Measurements from ENCODE around the gene GATA3. TPM values are rescaled to one million over a fixed set of nuclear protein-coding genes. Genes with fewer than 3 reads are reported as not detected.

The GATA3 gene
- polyA plus RNA-seq, 12 donors = 0.43 to 71.0 (median 0.59) TPM; not detected in 2

GRCh38 chr10:8100366-8100765 lies 45.9 kb downstream of the GATA3 start:
- no peak for DNase-seq

GRCh38 chr10:8102708-8103401 lies 48.4 kb downstream of the GATA3 start:
- DNase-seq = no peak

- no peak for DNase-seq
Measured at GRCh38 chr10:8103543-8103942, 49.1 kb downstream of the GATA3 start.

GRCh38 chr10:8104005-8104404 lies 49.5 kb downstream of the GATA3 start:
- no peak for DNase-seq

GRCh38 chr10:8104721-8105120 lies 50.2 kb downstream of the GATA3 start:
- DNase-seq = no peak

- DNase-seq = no peak
Measured at GRCh38 chr10:8105932-8106331, 51.4 kb downstream of the GATA3 start.

GRCh38 chr10:8112230-8112905 lies 57.9 kb downstream of the GATA3 start:
- no peak for DNase-seq

- no peak for DNase-seq
Measured at GRCh38 chr10:8112942-8113442, 58.5 kb downstream of the GATA3 start.

GRCh38 chr10:8113616-8114015 lies 59.1 kb downstream of the GATA3 start:
- no peak for DNase-seq

GRCh38 chr10:8114741-8115617 lies 60.5 kb downstream of the GATA3 start:
- DNase-seq = no peak

GRCh38 chr10:8115618-8115980 lies 61.1 kb downstream of the GATA3 start:
- DNase-seq = no peak

- no peak for DNase-seq
Measured at GRCh38 chr10:8116474-8116873, 62.0 kb downstream of the GATA3 start.

GRCh38 chr10:8116926-8117493 lies 62.5 kb downstream of the GATA3 start:
- no peak for DNase-seq

GRCh38 chr10:8121201-8121890 lies 66.9 kb downstream of the GATA3 start:
- DNase-seq = no peak

GRCh38 chr10:8122611-8123369 lies 68.3 kb downstream of the GATA3 start:
- no peak for DNase-seq

- DNase-seq = no peak
Measured at GRCh38 chr10:8124436-8124835, 69.9 kb downstream of the GATA3 start.
